ENCODE measurements around the gene ETV3. TPM values are rescaled to one million over a fixed set of nuclear protein-coding genes. Genes with fewer than 3 reads are reported as not detected.

Gene ETV3
- total and polyA plus RNA-seq, 3 donors from 2014 or later: 22.2 to 29.1 (median 28.0) TPM

DNA sequence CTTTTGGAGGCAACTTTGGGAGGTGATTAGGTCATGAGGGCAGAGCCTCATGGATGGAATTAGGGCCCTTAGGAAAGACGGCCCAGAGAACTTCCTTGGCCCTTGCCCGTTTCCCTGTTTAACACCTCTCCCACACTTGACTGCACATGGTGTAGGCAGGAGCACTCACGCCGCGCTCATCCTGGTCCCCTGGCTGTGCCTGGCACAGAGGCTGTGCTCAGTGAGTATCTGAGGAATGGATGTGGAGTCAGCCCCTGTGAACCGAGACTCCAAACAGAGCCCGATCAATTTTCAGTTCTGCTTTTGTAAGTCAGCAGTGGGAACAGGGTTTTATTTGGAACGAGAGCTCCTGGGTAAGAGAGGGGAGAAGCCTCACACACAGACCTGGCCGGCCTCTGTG is 29.8 kb upstream of the ETV3 start:
- no peak overlapping the region for H3K4me3 ChIP-seq
- DNase-seq: no peak
- H3K4me1 ChIP-seq: peaks cover 4% of the 10 kb centered on the region
- intact Hi-C loops (cut with DNase I; ENCODE audit: low total_unique reads): no loop called here
- H3K9me3 ChIP-seq: no peaks in the 10 kb centered on the region
- WGBS, 2 donors: 88 to 92% methylated on average over 9 of the region's 9 CpGs
- H3K27me3 ChIP-seq: no peaks in the 10 kb centered on the region
- no peaks in the 10 kb centered on the region for H3K36me3 ChIP-seq (ENCODE audit: low read depth, missing control alignments)
- no peak overlapping the region for H3K27ac ChIP-seq
- no peak for TF ChIP-seq POLR2A (IDR thresholded peaks at IDR 0.05)
- TF ChIP-seq, protein P1, sequence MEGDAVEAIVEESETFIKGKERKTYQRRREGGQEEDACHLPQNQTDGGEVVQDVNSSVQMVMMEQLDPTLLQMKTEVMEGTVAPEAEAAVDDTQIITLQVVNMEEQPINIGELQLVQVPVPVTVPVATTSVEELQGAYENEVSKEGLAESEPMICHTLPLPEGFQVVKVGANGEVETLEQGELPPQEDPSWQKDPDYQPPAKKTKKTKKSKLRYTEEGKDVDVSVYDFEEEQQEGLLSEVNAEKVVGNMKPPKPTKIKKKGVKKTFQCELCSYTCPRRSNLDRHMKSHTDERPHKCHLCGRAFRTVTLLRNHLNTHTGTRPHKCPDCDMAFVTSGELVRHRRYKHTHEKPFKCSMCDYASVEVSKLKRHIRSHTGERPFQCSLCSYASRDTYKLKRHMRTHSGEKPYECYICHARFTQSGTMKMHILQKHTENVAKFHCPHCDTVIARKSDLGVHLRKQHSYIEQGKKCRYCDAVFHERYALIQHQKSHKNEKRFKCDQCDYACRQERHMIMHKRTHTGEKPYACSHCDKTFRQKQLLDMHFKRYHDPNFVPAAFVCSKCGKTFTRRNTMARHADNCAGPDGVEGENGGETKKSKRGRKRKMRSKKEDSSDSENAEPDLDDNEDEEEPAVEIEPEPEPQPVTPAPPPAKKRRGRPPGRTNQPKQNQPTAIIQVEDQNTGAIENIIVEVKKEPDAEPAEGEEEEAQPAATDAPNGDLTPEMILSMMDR (IDR thresholded peaks at IDR 0.05): no peak

DNA sequence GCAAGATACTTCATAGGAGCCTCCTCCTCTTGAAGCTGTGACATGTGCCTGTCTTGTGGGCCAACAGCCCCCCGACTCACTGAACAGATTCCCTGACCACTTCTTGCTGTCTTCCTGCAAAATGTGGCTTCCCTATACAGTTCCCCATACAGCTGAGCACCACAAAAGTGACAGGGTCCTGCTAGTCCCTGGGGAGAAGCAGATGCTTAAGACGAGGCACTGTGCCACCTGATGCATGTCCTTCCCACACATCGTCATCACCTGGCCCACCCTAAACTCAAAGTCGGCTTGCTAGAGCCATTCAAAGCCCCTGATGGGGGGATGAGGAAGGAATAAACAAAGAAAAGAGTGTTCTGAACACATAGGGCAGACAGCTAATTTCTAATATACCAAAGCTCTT is 29.2 kb upstream of the ETV3 start:
- H3K36me3 ChIP-seq (ENCODE audit: low read depth, missing control alignments): no peaks in the 10 kb centered on the region
- intact Hi-C loops (cut with DNase I; ENCODE audit: low total_unique reads): no loop called here
- H3K9me3 ChIP-seq: no peaks in the 10 kb centered on the region
- no peak for DNase-seq
- WGBS, 2 donors: 79 to 83% methylated on average over 3 to 4 of the region's 4 CpGs
- H3K27ac ChIP-seq: no peak overlapping the region
- peaks cover 4% of the 10 kb centered on the region for H3K4me1 ChIP-seq
- TF ChIP-seq POLR2A (IDR thresholded peaks at IDR 0.05): no peak
- TF ChIP-seq, protein P1 (IDR thresholded peaks at IDR 0.05): no peak
- H3K4me3 ChIP-seq: no peak overlapping the region
- no peaks in the 10 kb centered on the region for H3K27me3 ChIP-seq

- no peaks in the 10 kb centered on the region for H3K36me3 ChIP-seq (ENCODE audit: low read depth, missing control alignments)
- 71 to 83% methylated on average over 5 of the region's 5 CpGs for WGBS, 2 donors
- TF ChIP-seq, protein P1 (IDR thresholded peaks at IDR 0.05): no peak
- TF ChIP-seq POLR2A (IDR thresholded peaks at IDR 0.05): no peak
- no peaks in the 10 kb centered on the region for H3K27me3 ChIP-seq
- H3K9me3 ChIP-seq: no peaks in the 10 kb centered on the region
- H3K27ac ChIP-seq: no peak overlapping the region
- no peak for DNase-seq
- intact Hi-C loops (cut with DNase I; ENCODE audit: low total_unique reads): no loop called here
- H3K4me3 ChIP-seq: no peak overlapping the region
- H3K4me1 ChIP-seq: peaks cover 4% of the 10 kb centered on the region
Observed at GRCh38 chr1:157166590-157166989, 28.4 kb upstream of the ETV3 start.

- TF ChIP-seq POLR2A (IDR thresholded peaks at IDR 0.05): no peak
- TF ChIP-seq, protein P1 (IDR thresholded peaks at IDR 0.05): peak; percentile 59 to 93 (median 77)
- no peak overlapping the region for H3K27ac ChIP-seq
- H3K9me3 ChIP-seq: no peaks in the 10 kb centered on the region
- no peaks in the 10 kb centered on the region for H3K36me3 ChIP-seq (ENCODE audit: low read depth, missing control alignments)
- peak; percentile 86 for DNase-seq
- 8 to 10% methylated on average over 20 to 21 of the region's 21 CpGs for WGBS, 2 donors
- H3K4me3 ChIP-seq: peak overlapping the region in 1 of 2 donors; percentile 31
- intact Hi-C loops (cut with DNase I; ENCODE audit: low total_unique reads): no loop called here
- H3K4me1 ChIP-seq: peaks cover 4% of the 10 kb centered on the region
- no peaks in the 10 kb centered on the region for H3K27me3 ChIP-seq
Observed at GRCh38 chr1:157163273-157164127, 25.3 kb upstream of the ETV3 start.

DNA sequence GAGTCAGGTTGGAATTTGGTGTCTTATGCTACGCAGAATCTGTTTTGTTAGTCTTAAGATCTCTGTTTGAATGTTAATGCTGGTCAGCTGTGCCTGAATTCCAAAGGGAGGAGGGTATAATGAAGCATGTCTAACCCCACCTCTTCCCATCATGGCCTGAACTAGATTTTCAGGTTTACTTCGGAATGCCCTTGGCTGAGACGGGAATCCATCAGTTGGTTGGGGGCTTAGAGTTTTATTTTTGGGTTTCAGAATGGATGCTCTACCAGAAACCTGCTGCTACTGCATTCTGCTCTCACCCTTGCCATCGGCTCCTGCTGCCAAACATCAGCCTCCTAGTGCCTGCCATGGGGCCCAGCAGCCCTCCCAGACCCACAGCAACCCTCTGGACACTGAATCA is 24.1 kb upstream of the ETV3 start:
- intact Hi-C loops (cut with DNase I; ENCODE audit: low total_unique reads): no loop called here
- WGBS, 2 donors: 94% methylated on average over 4 of the region's 4 CpGs
- Histone ChIP-seq H3K9me3 (no peaks in the 10 kb centered on the region), H3K27ac (no peak overlapping the region), H3K4me3 (no peak overlapping the region), H3K4me1 (peaks cover 4% of the 10 kb centered on the region), H3K36me3 (ENCODE audit: low read depth, missing control alignments) (no peaks in the 10 kb centered on the region), H3K27me3 (no peaks in the 10 kb centered on the region)
- no peak for DNase-seq
- TF ChIP-seq, protein P1 (IDR thresholded peaks at IDR 0.05): no peak
- no peak for TF ChIP-seq POLR2A (IDR thresholded peaks at IDR 0.05)
